ENCODE data around the gene PRDM16. TPM values are rescaled to one million over a fixed set of nuclear protein-coding genes. Genes with fewer than 3 reads are reported as not detected.

Gene PRDM16
- total and polyA plus RNA-seq, 2 of the 13 experiments (the other 11 are each of a cell fraction or from before 2014, with no cell fraction given), result 0.15 to 0.81 TPM

DNA sequence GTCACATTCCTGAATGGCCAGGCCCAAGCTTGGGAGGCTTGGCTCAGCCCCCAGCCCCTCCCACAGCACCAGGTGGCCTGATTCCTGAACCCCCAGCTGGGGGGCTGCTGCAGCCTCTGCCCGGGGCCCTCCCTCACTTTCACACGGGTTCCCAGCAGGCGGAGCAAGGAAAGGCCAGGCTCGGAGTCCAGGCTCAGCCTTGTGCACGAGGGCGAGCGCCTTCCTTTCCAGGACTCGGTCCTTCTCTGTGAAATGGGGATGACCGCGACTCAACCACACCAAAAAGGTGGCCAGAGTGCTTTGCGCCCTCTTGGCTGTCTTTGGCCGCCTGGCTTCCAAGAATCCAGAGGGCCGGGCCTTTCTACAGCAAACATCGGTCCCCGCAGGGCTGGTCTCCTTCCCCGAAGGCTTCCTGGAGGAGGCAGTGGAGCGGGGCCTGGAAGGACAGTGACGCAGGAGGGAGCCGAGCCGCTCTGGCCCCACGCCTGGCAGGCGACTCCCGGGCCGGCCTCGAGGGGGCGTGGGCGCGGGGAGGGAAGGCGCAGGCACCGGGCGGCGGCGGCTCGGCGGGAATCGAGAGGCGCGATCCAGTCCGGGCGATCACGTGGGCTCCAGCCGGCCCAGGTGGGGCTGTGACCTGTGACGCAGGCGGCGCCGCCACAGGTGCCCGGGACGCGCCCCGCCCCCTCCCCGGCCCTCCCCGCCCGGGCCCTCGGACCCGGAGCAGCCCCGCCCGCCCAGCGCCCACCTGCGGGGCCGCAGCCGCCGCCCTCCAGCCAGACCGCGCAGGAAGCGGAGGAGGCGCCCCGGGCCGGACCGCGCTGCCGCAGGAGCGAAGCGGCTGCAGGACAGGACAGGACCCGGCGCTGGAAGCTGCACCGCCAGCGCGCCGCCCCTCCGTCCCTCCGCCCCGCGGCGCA is 385.1 kb downstream of the PRDM16 start, which contains the start of gene ARHGEF16 (continued):
- TF ChIP-seq, protein P1, sequence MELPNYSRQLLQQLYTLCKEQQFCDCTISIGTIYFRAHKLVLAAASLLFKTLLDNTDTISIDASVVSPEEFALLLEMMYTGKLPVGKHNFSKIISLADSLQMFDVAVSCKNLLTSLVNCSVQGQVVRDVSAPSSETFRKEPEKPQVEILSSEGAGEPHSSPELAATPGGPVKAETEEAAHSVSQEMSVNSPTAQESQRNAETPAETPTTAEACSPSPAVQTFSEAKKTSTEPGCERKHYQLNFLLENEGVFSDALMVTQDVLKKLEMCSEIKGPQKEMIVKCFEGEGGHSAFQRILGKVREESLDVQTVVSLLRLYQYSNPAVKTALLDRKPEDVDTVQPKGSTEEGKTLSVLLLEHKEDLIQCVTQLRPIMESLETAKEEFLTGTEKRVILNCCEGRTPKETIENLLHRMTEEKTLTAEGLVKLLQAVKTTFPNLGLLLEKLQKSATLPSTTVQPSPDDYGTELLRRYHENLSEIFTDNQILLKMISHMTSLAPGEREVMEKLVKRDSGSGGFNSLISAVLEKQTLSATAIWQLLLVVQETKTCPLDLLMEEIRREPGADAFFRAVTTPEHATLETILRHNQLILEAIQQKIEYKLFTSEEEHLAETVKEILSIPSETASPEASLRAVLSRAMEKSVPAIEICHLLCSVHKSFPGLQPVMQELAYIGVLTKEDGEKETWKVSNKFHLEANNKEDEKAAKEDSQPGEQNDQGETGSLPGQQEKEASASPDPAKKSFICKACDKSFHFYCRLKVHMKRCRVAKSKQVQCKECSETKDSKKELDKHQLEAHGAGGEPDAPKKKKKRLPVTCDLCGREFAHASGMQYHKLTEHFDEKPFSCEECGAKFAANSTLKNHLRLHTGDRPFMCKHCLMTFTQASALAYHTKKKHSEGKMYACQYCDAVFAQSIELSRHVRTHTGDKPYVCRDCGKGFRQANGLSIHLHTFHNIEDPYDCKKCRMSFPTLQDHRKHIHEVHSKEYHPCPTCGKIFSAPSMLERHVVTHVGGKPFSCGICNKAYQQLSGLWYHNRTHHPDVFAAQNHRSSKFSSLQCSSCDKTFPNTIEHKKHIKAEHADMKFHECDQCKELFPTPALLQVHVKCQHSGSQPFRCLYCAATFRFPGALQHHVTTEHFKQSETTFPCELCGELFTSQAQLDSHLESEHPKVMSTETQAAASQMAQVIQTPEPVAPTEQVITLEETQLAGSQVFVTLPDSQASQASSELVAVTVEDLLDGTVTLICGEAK (IDR thresholded peaks at IDR 0.05), result no peak
- TF ChIP-seq, protein P1 (CRISPR knock-in tag; IDR thresholded peaks at IDR 0.05), result peak; percentile 61; the same call in 1 of the 2 replicates
- TF ChIP-seq KAT8 (CRISPR knock-in tag; IDR thresholded peaks at IDR 0.05) (no peak), ZNF746 (CRISPR knock-in tag; IDR thresholded peaks at IDR 0.05) (peak; percentile 17; the same call in 1 of the 2 replicates), SALL1 (CRISPR knock-in tag; IDR thresholded peaks at IDR 0.05) (peak; percentile 62), HDAC2 (CRISPR knock-in tag; IDR thresholded peaks at IDR 0.05) (peak; percentile 75; the same call in 1 of the 2 replicates), FOXC1 (CRISPR knock-in tag; IDR thresholded peaks at IDR 0.05; ENCODE audit: borderline replicate concordance) (no peak), DR1 (CRISPR knock-in tag; IDR thresholded peaks at IDR 0.05) (0 out of 2 replicates have a peak, but pooled peaks have one; percentile 45), STAG1 (CRISPR knock-in tag; IDR thresholded peaks at IDR 0.05) (peak; percentile 65)
- TF ChIP-seq, protein P2, sequence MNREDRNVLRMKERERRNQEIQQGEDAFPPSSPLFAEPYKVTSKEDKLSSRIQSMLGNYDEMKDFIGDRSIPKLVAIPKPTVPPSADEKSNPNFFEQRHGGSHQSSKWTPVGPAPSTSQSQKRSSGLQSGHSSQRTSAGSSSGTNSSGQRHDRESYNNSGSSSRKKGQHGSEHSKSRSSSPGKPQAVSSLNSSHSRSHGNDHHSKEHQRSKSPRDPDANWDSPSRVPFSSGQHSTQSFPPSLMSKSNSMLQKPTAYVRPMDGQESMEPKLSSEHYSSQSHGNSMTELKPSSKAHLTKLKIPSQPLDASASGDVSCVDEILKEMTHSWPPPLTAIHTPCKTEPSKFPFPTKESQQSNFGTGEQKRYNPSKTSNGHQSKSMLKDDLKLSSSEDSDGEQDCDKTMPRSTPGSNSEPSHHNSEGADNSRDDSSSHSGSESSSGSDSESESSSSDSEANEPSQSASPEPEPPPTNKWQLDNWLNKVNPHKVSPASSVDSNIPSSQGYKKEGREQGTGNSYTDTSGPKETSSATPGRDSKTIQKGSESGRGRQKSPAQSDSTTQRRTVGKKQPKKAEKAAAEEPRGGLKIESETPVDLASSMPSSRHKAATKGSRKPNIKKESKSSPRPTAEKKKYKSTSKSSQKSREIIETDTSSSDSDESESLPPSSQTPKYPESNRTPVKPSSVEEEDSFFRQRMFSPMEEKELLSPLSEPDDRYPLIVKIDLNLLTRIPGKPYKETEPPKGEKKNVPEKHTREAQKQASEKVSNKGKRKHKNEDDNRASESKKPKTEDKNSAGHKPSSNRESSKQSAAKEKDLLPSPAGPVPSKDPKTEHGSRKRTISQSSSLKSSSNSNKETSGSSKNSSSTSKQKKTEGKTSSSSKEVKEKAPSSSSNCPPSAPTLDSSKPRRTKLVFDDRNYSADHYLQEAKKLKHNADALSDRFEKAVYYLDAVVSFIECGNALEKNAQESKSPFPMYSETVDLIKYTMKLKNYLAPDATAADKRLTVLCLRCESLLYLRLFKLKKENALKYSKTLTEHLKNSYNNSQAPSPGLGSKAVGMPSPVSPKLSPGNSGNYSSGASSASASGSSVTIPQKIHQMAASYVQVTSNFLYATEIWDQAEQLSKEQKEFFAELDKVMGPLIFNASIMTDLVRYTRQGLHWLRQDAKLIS (CRISPR knock-in tag; IDR thresholded peaks at IDR 0.05), result no peak
- TF ChIP-seq, protein P3, sequence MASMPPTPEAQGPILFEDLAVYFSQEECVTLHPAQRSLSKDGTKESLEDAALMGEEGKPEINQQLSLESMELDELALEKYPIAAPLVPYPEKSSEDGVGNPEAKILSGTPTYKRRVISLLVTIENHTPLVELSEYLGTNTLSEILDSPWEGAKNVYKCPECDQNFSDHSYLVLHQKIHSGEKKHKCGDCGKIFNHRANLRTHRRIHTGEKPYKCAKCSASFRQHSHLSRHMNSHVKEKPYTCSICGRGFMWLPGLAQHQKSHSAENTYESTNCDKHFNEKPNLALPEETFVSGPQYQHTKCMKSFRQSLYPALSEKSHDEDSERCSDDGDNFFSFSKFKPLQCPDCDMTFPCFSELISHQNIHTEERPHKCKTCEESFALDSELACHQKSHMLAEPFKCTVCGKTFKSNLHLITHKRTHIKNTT (CRISPR knock-in tag; IDR thresholded peaks at IDR 0.05), result no peak
